Measurements from ENCODE around the gene EPAS1.

Gene EPAS1

GRCh38 chr2:46352621-46353020 lies 55.4 kb downstream of the EPAS1 start:
- no peak overlapping the region for H3K4me3 ChIP-seq (ENCODE audit: low read depth, low read length)
- no peak for DNase-seq (ENCODE audit: low read depth, low spot score)
- peak; percentile 1 for TF ChIP-seq CTCF (IDR thresholded peaks at IDR 0.05; ENCODE audit: low read depth, low read length)
- in situ Hi-C loops (cut with HindIII; ENCODE audit: low sequenced_read_pairs), result no loop called here

- no peak overlapping the region for H3K4me3 ChIP-seq (ENCODE audit: low read depth, low read length)
- in situ Hi-C loops (cut with HindIII; ENCODE audit: low sequenced_read_pairs), result no loop called here
- no peak for TF ChIP-seq CTCF (IDR thresholded peaks at IDR 0.05; ENCODE audit: low read depth, low read length)
- no peak for DNase-seq (ENCODE audit: low read depth, low spot score)
These were observed 56.3 kb downstream of the EPAS1 start for GRCh38 chr2:46353509-46353908.

GRCh38 chr2:46355756-46356155 lies 58.5 kb downstream of the EPAS1 start:
- H3K4me3 ChIP-seq (ENCODE audit: low read depth, low read length), result no peak overlapping the region
- TF ChIP-seq CTCF (IDR thresholded peaks at IDR 0.05; ENCODE audit: low read depth, low read length), result no peak
- in situ Hi-C loops (cut with HindIII; ENCODE audit: low sequenced_read_pairs), result no loop called here
- no peak for DNase-seq (ENCODE audit: low read depth, low spot score)

GRCh38 chr2:46356991-46357390 lies 59.8 kb downstream of the EPAS1 start:
- no peak for DNase-seq (ENCODE audit: low read depth, low spot score)
- TF ChIP-seq CTCF (IDR thresholded peaks at IDR 0.05; ENCODE audit: low read depth, low read length), result no peak
- H3K4me3 ChIP-seq (ENCODE audit: low read depth, low read length), result no peak overlapping the region
- in situ Hi-C loops (cut with HindIII; ENCODE audit: low sequenced_read_pairs), result no loop called here

GRCh38 chr2:46358713-46359112 lies 61.5 kb downstream of the EPAS1 start:
- in situ Hi-C loops (cut with HindIII; ENCODE audit: low sequenced_read_pairs), result no loop called here
- H3K4me3 ChIP-seq (ENCODE audit: low read depth, low read length), result no peak overlapping the region
- TF ChIP-seq CTCF (IDR thresholded peaks at IDR 0.05; ENCODE audit: low read depth, low read length), result no peak
- DNase-seq (ENCODE audit: low read depth, low spot score), result no peak

GRCh38 chr2:46360303-46360702 lies 63.1 kb downstream of the EPAS1 start:
- DNase-seq (ENCODE audit: low read depth, low spot score), result no peak

More at GRCh38 chr2:46360303-46360702, 63.1 kb downstream of the EPAS1 start:
- TF ChIP-seq CTCF (IDR thresholded peaks at IDR 0.05; ENCODE audit: low read depth, low read length), result no peak
- in situ Hi-C loops (cut with HindIII; ENCODE audit: low sequenced_read_pairs), result no loop called here
- H3K4me3 ChIP-seq (ENCODE audit: low read depth, low read length), result no peak overlapping the region
